AG09319 (cell line): ENCODE data around the gene SPTBN1.

ENCODE experiments used
- DNase-seq: peaks from one replicate; pipeline ENCODE4 v3.0.0-alpha.2; 2010; ENCODE audit warnings: low read depth; ENCODE audit errors: extremely low read depth
- CTCF ChIP-seq: IDR thresholded peaks from 2 replicates; pipeline ENCODE4 v1.5.1; 2011; ENCODE audit warnings: low read depth, mild to moderate bottlenecking, inconsistent platforms, low read length, moderate library complexity

SPTBN1 gene

GRCh38 chr2:54629914-54630857 is 174.1 kb downstream of the SPTBN1 start:
- no peak for TF ChIP-seq CTCF
- no peak for DNase-seq

- TF ChIP-seq CTCF, result no peak
- no peak for DNase-seq
These were observed 174.9 kb downstream of the SPTBN1 start for GRCh38 chr2:54630858-54631497.

- TF ChIP-seq CTCF, result no peak
- DNase-seq, result no peak
These were observed 175.6 kb downstream of the SPTBN1 start for GRCh38 chr2:54631755-54632154.

- no peak for TF ChIP-seq CTCF
- DNase-seq, result no peak
These were observed 176.9 kb downstream of the SPTBN1 start for GRCh38 chr2:54632733-54633692.

GRCh38 chr2:54634021-54634420 is 177.9 kb downstream of the SPTBN1 start:
- TF ChIP-seq CTCF, result no peak
- DNase-seq, result no peak

GRCh38 chr2:54634564-54635511 is 178.7 kb downstream of the SPTBN1 start:
- TF ChIP-seq CTCF, result no peak
- no peak for DNase-seq
